ENCODE measurements around the gene MYO16. TPM values are rescaled to one million over a fixed set of nuclear protein-coding genes. Genes with fewer than 3 reads are reported as not detected.

The MYO16 gene
- total RNA-seq, 1 donor from 2014 or later, result 0.92 TPM

GRCh38 chr13:108657519-108657918, 28.1 kb downstream of the MYO16 start:
- DNase-seq (ENCODE audit: low spot score), result no peak
- intact Hi-C loops (cut with DNase I), result no loop called here

GRCh38 chr13:108662528-108662927, 33.1 kb downstream of the MYO16 start:
- intact Hi-C loops (cut with DNase I), result no loop called here
- no peak for DNase-seq (ENCODE audit: low spot score)

GRCh38 chr13:108663710-108664109, 34.3 kb downstream of the MYO16 start:
- DNase-seq (ENCODE audit: low spot score), result no peak
- intact Hi-C loops (cut with DNase I), result no loop called here

GRCh38 chr13:108667205-108667604, 37.8 kb downstream of the MYO16 start:
- intact Hi-C loops (cut with DNase I), result no loop called here
- DNase-seq (ENCODE audit: low spot score), result no peak

- no peak for DNase-seq (ENCODE audit: low spot score)
- intact Hi-C loops (cut with DNase I), result no loop called here
These were observed 40.0 kb downstream of the MYO16 start for GRCh38 chr13:108669381-108669780.

- intact Hi-C loops (cut with DNase I), result no loop called here
- no peak for DNase-seq (ENCODE audit: low spot score)
These were observed 44.9 kb downstream of the MYO16 start for GRCh38 chr13:108674346-108674745.

GRCh38 chr13:108674771-108675170, 45.4 kb downstream of the MYO16 start:
- no peak for DNase-seq (ENCODE audit: low spot score)
- intact Hi-C loops (cut with DNase I), result no loop called here

- DNase-seq (ENCODE audit: low spot score), result no peak
- intact Hi-C loops (cut with DNase I), result no loop called here
These were observed 47.2 kb downstream of the MYO16 start for GRCh38 chr13:108676620-108677019.

- DNase-seq (ENCODE audit: low spot score), result no peak
- intact Hi-C loops (cut with DNase I), result no loop called here
These were observed 48.4 kb downstream of the MYO16 start for GRCh38 chr13:108677806-108678205.

- no peak for DNase-seq (ENCODE audit: low spot score)
- intact Hi-C loops (cut with DNase I), result no loop called here
These were observed 50.6 kb downstream of the MYO16 start for GRCh38 chr13:108680011-108680410.

- intact Hi-C loops (cut with DNase I), result no loop called here
- DNase-seq (ENCODE audit: low spot score), result no peak
These were observed 52.7 kb downstream of the MYO16 start for GRCh38 chr13:108681986-108682575.

GRCh38 chr13:108682714-108683113, 53.3 kb downstream of the MYO16 start:
- intact Hi-C loops (cut with DNase I), result no loop called here
- no peak for DNase-seq (ENCODE audit: low spot score)

- intact Hi-C loops (cut with DNase I), result no loop called here
- no peak for DNase-seq (ENCODE audit: low spot score)
These were observed 56.6 kb downstream of the MYO16 start for GRCh38 chr13:108686027-108686426.

- DNase-seq (ENCODE audit: low spot score), result no peak
- intact Hi-C loops (cut with DNase I), result no loop called here
These were observed 61.3 kb downstream of the MYO16 start for GRCh38 chr13:108690726-108691125.

GRCh38 chr13:108700422-108701170, 71.2 kb downstream of the MYO16 start:
- DNase-seq (ENCODE audit: low spot score), result no peak
- intact Hi-C loops (cut with DNase I), result no loop called here

GRCh38 chr13:108702171-108702570, 72.8 kb downstream of the MYO16 start:
- intact Hi-C loops (cut with DNase I), result no loop called here
- no peak for DNase-seq (ENCODE audit: low spot score)

- DNase-seq (ENCODE audit: low spot score), result no peak
- intact Hi-C loops (cut with DNase I), result no loop called here
These were observed 75.6 kb downstream of the MYO16 start for GRCh38 chr13:108705031-108705430.

GRCh38 chr13:108707584-108707983, 78.2 kb downstream of the MYO16 start:
- intact Hi-C loops (cut with DNase I), result no loop called here
- no peak for DNase-seq (ENCODE audit: low spot score)

GRCh38 chr13:108708921-108709320, 79.5 kb downstream of the MYO16 start:
- intact Hi-C loops (cut with DNase I), result no loop called here
- DNase-seq (ENCODE audit: low spot score), result no peak

- no peak for DNase-seq (ENCODE audit: low spot score)
- intact Hi-C loops (cut with DNase I), result no loop called here
These were observed 82.0 kb downstream of the MYO16 start for GRCh38 chr13:108711386-108711785.

- no peak for DNase-seq (ENCODE audit: low spot score)
These were observed 96.1 kb downstream of the MYO16 start for GRCh38 chr13:108725471-108725870.

More at GRCh38 chr13:108725471-108725870, 96.1 kb downstream of the MYO16 start:
- intact Hi-C loops (cut with DNase I), result no loop called here
